Measurements from ENCODE around the gene HIVEP3. TPM values are rescaled to one million over a fixed set of nuclear protein-coding genes. Genes with fewer than 3 reads are reported as not detected.

HIVEP3 gene
- total RNA-seq, 1 experiment from 2014 or later: 11.0 TPM

DNA sequence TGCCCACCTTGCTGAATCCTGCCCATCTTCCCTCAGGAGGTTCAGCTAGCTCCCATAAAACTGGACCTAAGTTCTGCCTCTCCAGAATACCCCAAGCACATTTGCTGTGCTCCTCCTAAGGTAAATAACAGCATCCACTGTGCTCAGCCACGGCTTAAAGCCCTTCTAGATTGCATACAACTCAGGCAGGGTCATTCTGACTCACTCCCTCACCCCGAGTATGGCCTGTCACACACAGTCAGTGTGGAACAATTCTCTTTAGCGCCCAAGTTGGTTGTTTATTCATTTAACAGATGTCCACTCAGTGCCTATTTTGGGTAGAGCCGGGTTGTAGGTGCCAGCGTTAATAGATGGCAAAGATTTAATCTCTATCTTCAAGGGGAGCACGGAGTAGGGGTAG lies 286.8 kb downstream of the HIVEP3 start:
- H4K20me1 ChIP-seq (ENCODE audit: insufficient read depth): no peaks in the 10 kb centered on the region
- DNase-seq: no peak
- no peaks in the 10 kb centered on the region for H3K79me2 ChIP-seq (ENCODE audit: low read depth)
- no TSS peak for BruUV-seq (replicated peaks)
- no peak overlapping the region for H3K27ac ChIP-seq
- intact Hi-C loops (cut with micrococcal nuclease; ENCODE audit: unreplicated experiment): no loop called here
- H3F3A ChIP-seq (ENCODE audit: insufficient read depth, low read depth): peaks cover 3% of the 10 kb centered on the region; the same call in 1 of the 2 replicates
- no peaks in the 10 kb centered on the region for H3K36me3 ChIP-seq (ENCODE audit: low read depth)
- H3K4me2 ChIP-seq: no peak overlapping the region
- H3K27me3 ChIP-seq (ENCODE audit: insufficient read depth, low read depth): no peaks in the 10 kb centered on the region
- TF ChIP-seq, protein P1, sequence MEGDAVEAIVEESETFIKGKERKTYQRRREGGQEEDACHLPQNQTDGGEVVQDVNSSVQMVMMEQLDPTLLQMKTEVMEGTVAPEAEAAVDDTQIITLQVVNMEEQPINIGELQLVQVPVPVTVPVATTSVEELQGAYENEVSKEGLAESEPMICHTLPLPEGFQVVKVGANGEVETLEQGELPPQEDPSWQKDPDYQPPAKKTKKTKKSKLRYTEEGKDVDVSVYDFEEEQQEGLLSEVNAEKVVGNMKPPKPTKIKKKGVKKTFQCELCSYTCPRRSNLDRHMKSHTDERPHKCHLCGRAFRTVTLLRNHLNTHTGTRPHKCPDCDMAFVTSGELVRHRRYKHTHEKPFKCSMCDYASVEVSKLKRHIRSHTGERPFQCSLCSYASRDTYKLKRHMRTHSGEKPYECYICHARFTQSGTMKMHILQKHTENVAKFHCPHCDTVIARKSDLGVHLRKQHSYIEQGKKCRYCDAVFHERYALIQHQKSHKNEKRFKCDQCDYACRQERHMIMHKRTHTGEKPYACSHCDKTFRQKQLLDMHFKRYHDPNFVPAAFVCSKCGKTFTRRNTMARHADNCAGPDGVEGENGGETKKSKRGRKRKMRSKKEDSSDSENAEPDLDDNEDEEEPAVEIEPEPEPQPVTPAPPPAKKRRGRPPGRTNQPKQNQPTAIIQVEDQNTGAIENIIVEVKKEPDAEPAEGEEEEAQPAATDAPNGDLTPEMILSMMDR (conservative IDR thresholded peaks at IDR 0.05): no peak
- ChIA-PET POLR2A (ENCODE audit: unreplicated experiment) (no interaction called here), CTCF (no interaction called here)
- peaks cover 7% of the 10 kb centered on the region for H3K4me1 ChIP-seq (replicated peaks; ENCODE audit: insufficient read depth)
- H3K9me3 ChIP-seq (ENCODE audit: insufficient read depth, low read depth): no peaks in the 10 kb centered on the region
- no peaks in the 10 kb centered on the region for H3K9me2 ChIP-seq (ENCODE audit: insufficient read depth)
- H3K4me3 ChIP-seq: no peak overlapping the region
- no peak overlapping the region for H2AFZ ChIP-seq

DNA sequence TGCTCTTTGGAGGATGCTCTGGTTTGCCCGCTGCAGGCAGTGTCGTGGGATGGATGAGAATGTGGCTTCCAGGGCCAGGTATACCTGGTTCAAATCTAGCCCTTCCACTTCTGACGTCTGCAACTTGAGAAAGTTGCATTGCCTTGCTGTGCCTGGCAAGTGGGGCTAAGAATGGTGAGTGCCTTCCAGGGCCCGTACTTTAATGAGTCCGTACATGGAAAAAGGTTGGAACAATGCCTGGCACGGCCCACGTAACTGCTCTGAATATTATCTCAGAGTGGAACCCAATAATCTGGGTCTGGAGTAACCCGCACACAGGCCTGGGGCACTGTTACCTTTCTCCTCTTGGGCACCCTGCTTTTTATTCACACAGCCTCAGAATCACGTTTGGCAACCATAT lies 287.6 kb downstream of the HIVEP3 start:
- H3F3A ChIP-seq (ENCODE audit: insufficient read depth, low read depth): peaks cover 3% of the 10 kb centered on the region; the same call in 1 of the 2 replicates
- peaks cover 15% of the 10 kb centered on the region for H3K4me1 ChIP-seq (replicated peaks; ENCODE audit: insufficient read depth)
- H3K4me3 ChIP-seq: no peak overlapping the region
- intact Hi-C loops (cut with micrococcal nuclease; ENCODE audit: unreplicated experiment): no loop called here
- CTCF ChIA-PET: no interaction called here
- BruUV-seq (replicated peaks): no TSS peak
- no peak overlapping the region for H3K27ac ChIP-seq
- POLR2A ChIA-PET (ENCODE audit: unreplicated experiment): no interaction called here
- no peak overlapping the region for H2AFZ ChIP-seq
- TF ChIP-seq EZH2 (IDR thresholded peaks at IDR 0.05; ENCODE audit: low read depth): no peak
- TF ChIP-seq, protein P1 (conservative IDR thresholded peaks at IDR 0.05): no peak
- H3K36me3 ChIP-seq (ENCODE audit: low read depth): no peaks in the 10 kb centered on the region
- no peaks in the 10 kb centered on the region for H3K27me3 ChIP-seq (ENCODE audit: insufficient read depth, low read depth)
- no peak for DNase-seq
- H4K20me1 ChIP-seq (ENCODE audit: insufficient read depth): no peaks in the 10 kb centered on the region
- no peaks in the 10 kb centered on the region for H3K9me3 ChIP-seq (ENCODE audit: insufficient read depth, low read depth)
- no peaks in the 10 kb centered on the region for H3K9me2 ChIP-seq (ENCODE audit: insufficient read depth)
- H3K79me2 ChIP-seq (ENCODE audit: low read depth): no peaks in the 10 kb centered on the region
- H3K4me2 ChIP-seq: no peak overlapping the region

DNA sequence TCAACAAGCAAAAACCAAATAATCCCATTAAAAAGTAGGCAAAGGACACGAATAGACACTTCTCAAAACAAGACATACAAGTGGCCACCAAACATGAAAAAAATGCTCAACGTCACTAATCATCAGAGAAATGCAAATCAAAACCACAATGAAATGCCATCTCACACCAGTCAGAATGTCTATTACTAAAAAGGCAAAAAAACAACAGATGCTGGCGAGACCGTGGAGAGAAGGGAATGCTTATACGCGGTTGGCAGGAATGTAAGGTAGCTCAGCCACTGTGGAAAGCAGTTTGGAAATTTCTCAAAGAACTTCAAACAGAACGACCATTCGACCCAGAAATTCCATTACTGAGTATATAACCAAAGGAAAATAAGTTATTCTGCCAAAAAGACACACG lies 289.2 kb downstream of the HIVEP3 start:
- POLR2A ChIA-PET (ENCODE audit: unreplicated experiment): interaction anchor here (0.5 to 0.7 kb wide), 2 partner anchors 32 to 289 kb away, joined by 3 read pairs; no protein-coding TSS in a partner anchor
- peaks cover 17% of the 10 kb centered on the region for H3K4me1 ChIP-seq (replicated peaks; ENCODE audit: insufficient read depth)
- no peaks in the 10 kb centered on the region for H3K36me3 ChIP-seq (ENCODE audit: low read depth)
- no peaks in the 10 kb centered on the region for H3K9me2 ChIP-seq (ENCODE audit: insufficient read depth)
- no TSS peak for BruUV-seq (replicated peaks)
- no peak overlapping the region for H2AFZ ChIP-seq
- no peaks in the 10 kb centered on the region for H3K27me3 ChIP-seq (ENCODE audit: insufficient read depth, low read depth)
- no peak overlapping the region for H3K4me2 ChIP-seq
- no peaks in the 10 kb centered on the region for H3K9me3 ChIP-seq (ENCODE audit: insufficient read depth, low read depth)
- intact Hi-C loops (cut with micrococcal nuclease; ENCODE audit: unreplicated experiment): no loop called here
- CTCF ChIA-PET: no interaction called here
- no peaks in the 10 kb centered on the region for H4K20me1 ChIP-seq (ENCODE audit: insufficient read depth)
- TF ChIP-seq, protein P1 (conservative IDR thresholded peaks at IDR 0.05): no peak
- no peak for TF ChIP-seq EZH2 (IDR thresholded peaks at IDR 0.05; ENCODE audit: low read depth)
- H3K27ac ChIP-seq: no peak overlapping the region
- H3F3A ChIP-seq (ENCODE audit: insufficient read depth, low read depth): peaks cover 3% of the 10 kb centered on the region; the same call in 1 of the 2 replicates
- H3K4me3 ChIP-seq: no peak overlapping the region
- no peaks in the 10 kb centered on the region for H3K79me2 ChIP-seq (ENCODE audit: low read depth)
- DNase-seq: peak in 1 of 2 experiments; percentile 33
